GM12873 (cell line): ENCODE measurements around the gene SORL1-AS1.

ENCODE experiments used
- TF ChIP-seq, protein P1 (sequence below): IDR thresholded peaks from 2 replicates; pipeline ENCODE4 v1.5.1; 2012; ENCODE audit warnings: low read depth, mild to moderate bottlenecking, moderate library complexity, low read length, control low read depth; ENCODE audit not compliant: insufficient read depth; ENCODE audit errors: missing control alignments

SORL1-AS1 gene

DNA sequence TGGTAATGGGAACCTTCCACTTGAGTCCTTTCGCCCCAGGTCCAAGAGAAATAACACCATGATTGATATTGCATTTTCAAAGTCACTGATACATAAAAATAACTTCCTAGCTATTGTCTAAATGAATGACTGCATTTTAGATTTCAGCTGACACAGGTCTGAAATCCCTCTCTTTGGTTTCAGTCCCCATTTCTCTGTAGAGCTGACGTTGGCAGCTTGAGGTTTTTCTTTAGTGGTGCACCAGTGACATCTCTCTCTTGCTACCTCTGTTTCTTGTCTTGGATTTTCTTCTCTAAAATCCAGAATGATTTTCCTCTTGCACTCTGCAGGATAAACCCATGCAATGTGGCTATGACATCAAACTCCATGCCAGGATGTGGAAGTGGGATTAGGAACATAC, 32.4 kb downstream of the SORL1-AS1 start:
- TF ChIP-seq, protein P1, sequence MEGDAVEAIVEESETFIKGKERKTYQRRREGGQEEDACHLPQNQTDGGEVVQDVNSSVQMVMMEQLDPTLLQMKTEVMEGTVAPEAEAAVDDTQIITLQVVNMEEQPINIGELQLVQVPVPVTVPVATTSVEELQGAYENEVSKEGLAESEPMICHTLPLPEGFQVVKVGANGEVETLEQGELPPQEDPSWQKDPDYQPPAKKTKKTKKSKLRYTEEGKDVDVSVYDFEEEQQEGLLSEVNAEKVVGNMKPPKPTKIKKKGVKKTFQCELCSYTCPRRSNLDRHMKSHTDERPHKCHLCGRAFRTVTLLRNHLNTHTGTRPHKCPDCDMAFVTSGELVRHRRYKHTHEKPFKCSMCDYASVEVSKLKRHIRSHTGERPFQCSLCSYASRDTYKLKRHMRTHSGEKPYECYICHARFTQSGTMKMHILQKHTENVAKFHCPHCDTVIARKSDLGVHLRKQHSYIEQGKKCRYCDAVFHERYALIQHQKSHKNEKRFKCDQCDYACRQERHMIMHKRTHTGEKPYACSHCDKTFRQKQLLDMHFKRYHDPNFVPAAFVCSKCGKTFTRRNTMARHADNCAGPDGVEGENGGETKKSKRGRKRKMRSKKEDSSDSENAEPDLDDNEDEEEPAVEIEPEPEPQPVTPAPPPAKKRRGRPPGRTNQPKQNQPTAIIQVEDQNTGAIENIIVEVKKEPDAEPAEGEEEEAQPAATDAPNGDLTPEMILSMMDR, result no peak

DNA sequence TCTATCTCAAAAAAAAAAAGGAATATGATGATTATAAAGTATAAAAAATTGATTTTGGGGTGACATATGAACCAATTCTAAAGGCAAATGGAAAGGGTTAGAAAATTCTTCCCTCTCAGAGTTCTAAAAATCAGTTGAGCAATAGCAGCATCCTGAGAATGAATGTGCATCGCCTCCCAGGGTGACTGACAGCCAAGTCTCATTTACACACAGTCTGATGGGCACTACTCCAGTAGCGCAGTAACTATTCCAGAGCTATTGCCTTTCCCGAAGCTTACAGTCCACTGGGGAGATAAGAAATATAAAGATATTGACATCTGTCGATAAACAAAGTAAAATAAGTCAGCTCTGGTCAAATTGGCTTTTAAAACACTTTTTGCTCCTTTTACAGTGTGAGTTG, 32.9 kb downstream of the SORL1-AS1 start:
- TF ChIP-seq, protein P1, result no peak

DNA sequence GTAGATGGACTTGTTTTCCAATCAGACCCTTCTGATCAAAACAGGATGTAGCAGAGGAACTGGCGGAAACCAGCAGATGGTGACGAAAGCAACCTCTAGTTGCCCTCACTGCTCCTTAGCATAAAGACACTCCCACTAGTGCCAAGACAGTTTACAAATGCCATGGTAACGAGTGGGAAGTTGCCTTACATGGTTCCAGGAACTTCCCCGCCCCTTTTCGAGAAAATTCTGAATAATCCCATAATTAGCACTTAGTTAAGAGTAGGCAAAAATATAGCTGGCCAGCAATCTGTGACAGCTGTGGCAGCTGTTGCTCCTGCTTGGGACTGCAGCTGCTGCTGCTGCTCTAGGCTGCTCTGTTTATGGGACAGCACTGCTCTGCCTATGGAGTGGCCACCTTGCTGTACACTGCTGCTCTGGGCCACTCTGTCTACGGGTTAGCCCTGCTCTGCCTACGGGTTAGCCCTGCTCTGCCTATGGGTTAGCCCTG, 34.1 kb downstream of the SORL1-AS1 start:
- TF ChIP-seq, protein P1, result no peak

DNA sequence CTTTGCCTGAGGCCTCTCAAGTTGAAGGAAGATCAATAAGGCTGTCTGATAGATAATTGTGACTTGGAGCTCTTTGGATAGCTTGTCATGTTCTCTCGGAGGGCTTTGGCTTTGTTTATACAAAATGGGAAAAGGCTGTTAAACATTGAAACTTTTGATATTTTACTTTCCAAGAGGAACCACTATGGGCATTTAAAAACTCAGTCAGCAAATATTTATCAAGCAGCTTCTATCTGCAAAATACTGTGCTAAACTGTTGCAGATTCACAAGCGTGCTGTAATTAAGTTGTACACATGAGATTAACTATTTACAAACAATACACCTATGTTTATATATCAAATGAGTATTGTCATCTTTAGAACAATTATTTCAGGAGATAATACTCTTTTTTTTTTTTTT, 35.2 kb downstream of the SORL1-AS1 start:
- TF ChIP-seq, protein P1, result no peak

DNA sequence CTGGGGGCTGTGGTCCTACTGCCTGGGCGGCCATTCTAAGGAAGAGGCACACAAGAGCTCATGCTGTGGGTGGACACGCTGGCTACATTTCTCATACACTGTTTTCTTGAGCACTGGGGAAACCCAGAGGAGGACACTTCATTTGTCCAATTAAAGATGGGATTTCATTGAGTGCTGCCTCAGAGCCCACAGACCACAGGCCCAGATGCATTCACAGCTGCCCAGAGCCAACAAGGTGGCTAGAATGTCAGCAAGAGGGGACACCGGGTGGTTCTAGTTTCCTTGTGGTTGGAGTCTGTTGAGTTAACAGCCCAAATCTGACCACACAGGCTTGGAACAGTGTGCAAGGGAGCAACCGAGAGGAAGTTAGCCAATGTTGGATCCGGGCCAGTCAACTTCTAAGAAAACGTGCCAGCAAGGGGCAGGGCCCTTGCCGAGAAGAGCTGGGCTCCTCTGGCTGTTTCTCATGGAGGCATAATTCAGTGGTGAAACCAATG, 35.7 kb downstream of the SORL1-AS1 start:
- TF ChIP-seq, protein P1, result no peak

DNA sequence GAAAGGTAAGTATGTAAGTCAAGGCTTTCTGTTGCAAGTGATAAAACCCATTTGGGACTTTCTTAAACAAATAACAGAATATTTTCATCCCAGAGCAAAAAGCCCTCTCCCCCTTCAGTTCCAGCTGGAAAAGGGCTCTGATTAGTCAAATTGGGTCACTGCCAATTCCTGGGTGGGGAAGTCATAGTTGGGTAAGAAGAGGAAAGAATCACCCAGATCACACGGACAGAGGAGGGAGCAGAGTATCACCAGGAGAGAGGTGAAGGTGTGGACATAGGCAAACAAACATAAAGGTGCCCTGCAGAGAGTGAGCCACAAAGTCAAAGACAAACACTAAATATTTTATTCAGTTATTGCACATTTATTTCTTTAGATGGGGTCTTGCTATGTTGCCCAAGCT, 36.9 kb downstream of the SORL1-AS1 start:
- TF ChIP-seq, protein P1, result no peak

DNA sequence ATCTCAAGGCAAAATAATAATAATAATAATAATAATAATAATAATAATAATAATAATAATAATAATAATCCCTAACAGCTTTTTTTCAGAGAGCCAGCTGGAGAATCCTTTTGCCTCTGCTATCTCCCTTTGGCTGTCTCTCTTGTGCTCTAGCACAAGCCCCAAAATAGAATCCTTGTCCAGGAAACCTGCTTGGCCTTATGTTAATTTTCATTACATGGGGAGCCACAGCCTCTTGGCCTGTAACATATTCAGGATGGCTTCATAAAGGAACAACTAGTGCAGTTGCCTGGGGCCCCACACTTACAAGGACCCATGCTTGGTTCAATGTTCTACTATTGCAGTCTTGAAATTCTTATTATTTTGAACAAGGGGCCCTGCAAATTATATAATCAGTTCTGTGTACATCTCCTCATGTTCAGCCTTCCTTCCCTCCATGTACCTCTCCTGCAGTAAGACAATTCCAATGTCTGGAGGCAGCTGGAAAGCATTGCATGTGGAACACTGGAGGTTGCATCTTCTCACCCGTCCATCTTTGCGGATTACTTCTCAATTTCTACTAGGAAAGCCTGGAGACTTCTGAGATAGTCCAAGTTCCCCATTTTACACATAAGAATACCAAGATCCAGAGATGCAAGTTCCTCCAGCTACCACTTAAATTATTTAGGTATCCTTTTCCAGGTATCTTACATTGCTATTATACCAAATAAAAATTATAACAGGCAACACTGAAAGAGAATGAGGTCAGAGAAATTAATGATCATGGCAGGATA, 38.4 kb downstream of the SORL1-AS1 start:
- TF ChIP-seq, protein P1, result no peak
